HepG2 (cell line): Measurements from ENCODE around the gene PCBP4. TPM values are rescaled to one million over a fixed set of nuclear protein-coding genes. Genes with fewer than 3 reads are reported as not detected.

ENCODE experiments used
- ARID2 ChIP-seq: sonication (generic); formaldehyde crosslinking; IDR thresholded peaks from 2 replicates; pipeline ENCODE4 v1.8.1; 2022; ENCODE audit warnings: mild to moderate bottlenecking, missing genetic modification reagents, borderline replicate concordance
- CBX1 ChIP-seq: IDR thresholded peaks from one replicate; pipeline ENCODE4 v1.6.1; 2016; ENCODE audit warnings: antibody characterized with exemption, low read depth
- FOXA3 ChIP-seq: IDR thresholded peaks from 2 replicates; pipeline ENCODE4 v1.6.1; 2016; ENCODE audit warnings: missing genetic modification reagents, missing compliant biosample characterization
- FOXK2 ChIP-seq: fragments of 450-650 bp; IDR thresholded peaks from 2 replicates; pipeline ENCODE4 v1.6.1; 2016
- GLI4 ChIP-seq: sonication (generic); formaldehyde crosslinking; IDR thresholded peaks from 2 replicates; pipeline ENCODE4 v1.5.1; 2020; ENCODE audit warnings: missing genetic modification reagents, mild to moderate bottlenecking, moderate library complexity, borderline replicate concordance
- HNRNPLL ChIP-seq: fragments of 200-400 bp; formaldehyde crosslinking; IDR thresholded peaks from 2 replicates; pipeline ENCODE4 v1.6.1; 2017; ENCODE audit warnings: mild to moderate bottlenecking, low read depth, low read length; ENCODE audit not compliant: poor library complexity, severe bottlenecking
- PPARG ChIP-seq: conservative IDR thresholded peaks from 2 replicates; pipeline ENCODE4 v1.6.1; 2016; ENCODE audit warnings: missing biosample characterization, missing genetic modification reagents
- ZFP36L2 ChIP-seq: sonication (generic); formaldehyde crosslinking; IDR thresholded peaks from 2 replicates; pipeline ENCODE4 v1.4.0; 2020; ENCODE audit warnings: missing genetic modification reagents
- ZKSCAN5 ChIP-seq: sonication (generic); formaldehyde crosslinking; IDR thresholded peaks from 2 replicates; pipeline ENCODE4 v1.5.1; 2020; ENCODE audit warnings: mild to moderate bottlenecking, missing genetic modification reagents
- ZNF101 ChIP-seq: sonication (generic); formaldehyde crosslinking; IDR thresholded peaks from 2 replicates; pipeline ENCODE4 v1.4.0; 2020; ENCODE audit warnings: mild to moderate bottlenecking, low read depth, missing genetic modification reagents, borderline replicate concordance
- ZNF232 ChIP-seq: sonication (generic); formaldehyde crosslinking; IDR thresholded peaks from 2 replicates; pipeline ENCODE4 v1.4.0; 2020; ENCODE audit warnings: missing genetic modification reagents, borderline replicate concordance
- ZNF501 ChIP-seq: sonication (generic); formaldehyde crosslinking; IDR thresholded peaks from 2 replicates; pipeline ENCODE4 v1.5.1; 2020; ENCODE audit warnings: mild to moderate bottlenecking, moderate library complexity, missing genetic modification reagents
- ZNF615 ChIP-seq: sonication (generic); formaldehyde crosslinking; IDR thresholded peaks from 2 replicates; pipeline ENCODE4 v1.5.0; 2020; ENCODE audit warnings: mild to moderate bottlenecking, missing genetic modification reagents, borderline replicate concordance
- ZNF772 ChIP-seq: sonication (generic); formaldehyde crosslinking; IDR thresholded peaks from 2 replicates; pipeline ENCODE4 v1.5.0; 2020; ENCODE audit warnings: mild to moderate bottlenecking, missing genetic modification reagents
- ZNF891 ChIP-seq: sonication (generic); formaldehyde crosslinking; IDR thresholded peaks from 2 replicates; pipeline ENCODE4 v1.5.0; 2020; ENCODE audit warnings: mild to moderate bottlenecking, missing genetic modification reagents
- polyA plus RNA-seq, 8 experiments: library from polyadenylated mRNA; depleted of rRNA in 3 of 8; stranded (reverse) in 7 of 8; unstranded in 1 of 8; fragments of >200 nt; fragmentation: Illumina TruSeq in 4 of 8; extraction: Trizol in 4 of 8; gene quantifications; 2 replicates each; pipeline versions ENCODE4 v1.2.1 to v1.2.3, GENCODE V29; 2011 to 2016; ENCODE audit warnings: low read depth in 4 of 8, missing spikeins in 1 of 8, mixed read lengths in 1 of 8; ENCODE audit not compliant: insufficient read depth in 1 of 8
- total RNA-seq, 5 experiments: library from RNA; depleted of rRNA; stranded (reverse); fragments of >200 nt; fragmentation: Illumina TruSeq; extraction: Trizol; gene quantifications; 2 replicates each; pipeline ENCODE4 v1.2.3, GENCODE V29; 2016; ENCODE audit warnings: low read depth in 1 of 5
- TF ChIP-seq, protein P1 (sequence below): sonication (generic); formaldehyde crosslinking; IDR thresholded peaks from 2 replicates; pipeline ENCODE4 v1.5.0; 2020; ENCODE audit warnings: mild to moderate bottlenecking, missing genetic modification reagents, moderate library complexity
- TF ChIP-seq, protein P2 (sequence below): sonication (generic); formaldehyde crosslinking; IDR thresholded peaks from 2 replicates; pipeline ENCODE4 v1.5.0; 2020; ENCODE audit warnings: missing genetic modification reagents, mild to moderate bottlenecking, borderline replicate concordance
- TF ChIP-seq, protein P3 (sequence below): sonication (generic); formaldehyde crosslinking; IDR thresholded peaks from 2 replicates; pipeline ENCODE4 v1.8.0; 2022; ENCODE audit warnings: low read depth, missing genetic modification reagents
- TF ChIP-seq, protein P4 (sequence below): sonication (generic); formaldehyde crosslinking; IDR thresholded peaks from 2 replicates; pipeline ENCODE4 v1.5.0; 2020; ENCODE audit warnings: missing genetic modification reagents
- TF ChIP-seq, protein P5 (sequence below): sonication (generic); formaldehyde crosslinking; IDR thresholded peaks from 2 replicates; pipeline ENCODE4 v1.4.0; 2020; ENCODE audit warnings: missing genetic modification reagents
- TF ChIP-seq, protein P6 (sequence below): sonication (generic); formaldehyde crosslinking; IDR thresholded peaks from 2 replicates; pipeline ENCODE4 v1.5.0; 2020; ENCODE audit warnings: missing genetic modification reagents, mild to moderate bottlenecking, borderline replicate concordance
- TF ChIP-seq, protein P7 (sequence below): sonication (generic); formaldehyde crosslinking; IDR thresholded peaks from 2 replicates; pipeline ENCODE4 v1.5.1; 2020; ENCODE audit warnings: mild to moderate bottlenecking, moderate library complexity, missing genetic modification reagents

Gene PCBP4
- total and polyA plus RNA-seq, 2 of the 13 experiments (the other 11 are each of a cell fraction or from before 2014, with no cell fraction given), result 36.8 to 51.3 TPM

DNA sequence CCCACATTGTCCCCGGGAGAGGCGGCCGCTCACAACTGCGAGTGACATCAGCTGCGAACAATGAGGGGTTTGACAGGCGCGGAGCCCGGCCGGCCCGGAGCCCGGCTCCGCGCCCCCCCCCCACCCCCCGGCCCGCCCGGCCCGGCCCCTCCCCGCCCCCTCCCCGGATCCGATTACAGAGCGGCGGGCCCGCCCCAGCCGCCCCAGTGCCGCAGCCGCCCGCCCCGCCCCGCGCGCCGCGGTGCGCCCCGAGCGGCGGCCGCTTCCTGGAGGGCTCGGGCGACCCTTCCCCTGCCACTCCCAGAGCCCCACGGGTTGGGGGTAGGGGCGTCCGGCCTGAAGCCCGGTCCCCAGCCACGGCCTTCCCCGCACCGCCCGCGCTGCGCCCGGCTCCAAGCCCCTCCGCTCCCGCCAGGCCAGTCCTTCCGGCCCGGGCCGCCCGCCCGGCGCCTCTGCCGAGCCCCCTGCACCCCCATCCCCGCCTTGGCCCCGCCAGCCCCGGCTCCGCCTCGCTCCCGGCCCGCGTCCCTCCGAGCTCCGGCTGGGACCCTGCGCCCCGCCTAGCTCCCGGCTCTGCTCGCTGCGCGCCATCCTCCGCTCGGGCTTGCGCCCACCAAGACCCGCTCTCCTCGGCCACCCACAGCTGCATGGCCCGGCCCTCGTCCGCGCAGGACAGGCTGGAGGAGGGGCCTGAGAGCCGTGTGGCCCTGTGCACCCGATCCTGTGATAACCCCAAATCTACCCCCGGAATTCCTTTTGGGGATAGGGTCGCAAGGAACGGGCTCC, at the start of gene PCBP4 (continued):
- TF ChIP-seq, protein P1, sequence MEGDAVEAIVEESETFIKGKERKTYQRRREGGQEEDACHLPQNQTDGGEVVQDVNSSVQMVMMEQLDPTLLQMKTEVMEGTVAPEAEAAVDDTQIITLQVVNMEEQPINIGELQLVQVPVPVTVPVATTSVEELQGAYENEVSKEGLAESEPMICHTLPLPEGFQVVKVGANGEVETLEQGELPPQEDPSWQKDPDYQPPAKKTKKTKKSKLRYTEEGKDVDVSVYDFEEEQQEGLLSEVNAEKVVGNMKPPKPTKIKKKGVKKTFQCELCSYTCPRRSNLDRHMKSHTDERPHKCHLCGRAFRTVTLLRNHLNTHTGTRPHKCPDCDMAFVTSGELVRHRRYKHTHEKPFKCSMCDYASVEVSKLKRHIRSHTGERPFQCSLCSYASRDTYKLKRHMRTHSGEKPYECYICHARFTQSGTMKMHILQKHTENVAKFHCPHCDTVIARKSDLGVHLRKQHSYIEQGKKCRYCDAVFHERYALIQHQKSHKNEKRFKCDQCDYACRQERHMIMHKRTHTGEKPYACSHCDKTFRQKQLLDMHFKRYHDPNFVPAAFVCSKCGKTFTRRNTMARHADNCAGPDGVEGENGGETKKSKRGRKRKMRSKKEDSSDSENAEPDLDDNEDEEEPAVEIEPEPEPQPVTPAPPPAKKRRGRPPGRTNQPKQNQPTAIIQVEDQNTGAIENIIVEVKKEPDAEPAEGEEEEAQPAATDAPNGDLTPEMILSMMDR, result no peak
- TF ChIP-seq, protein P2, sequence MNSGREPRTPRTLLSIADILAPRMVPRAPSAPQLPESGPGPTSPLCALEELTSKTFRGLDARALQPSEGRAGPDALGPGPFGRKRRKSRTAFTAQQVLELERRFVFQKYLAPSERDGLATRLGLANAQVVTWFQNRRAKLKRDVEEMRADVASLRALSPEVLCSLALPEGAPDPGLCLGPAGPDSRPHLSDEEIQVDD, result no peak
- TF ChIP-seq ZFP36L2 (CRISPR knock-in tag) (no peak), ZNF772 (CRISPR knock-in tag) (no peak), FOXA3 (CRISPR knock-in tag) (no peak), PPARG (CRISPR knock-in tag) (no peak), ZNF615 (CRISPR knock-in tag) (no peak), FOXK2 (no peak), ZNF891 (CRISPR knock-in tag) (peak; percentile 75; the same call in 1 of the 2 replicates), ZNF232 (CRISPR knock-in tag) (no peak), ARID2 (CRISPR knock-in tag) (no peak), GLI4 (no peak), ZKSCAN5 (CRISPR knock-in tag) (no peak), ZNF101 (CRISPR knock-in tag) (no peak), HNRNPLL (peak; percentile 40), CBX1 (no peak), ZNF501 (no peak)
- TF ChIP-seq, protein P3, sequence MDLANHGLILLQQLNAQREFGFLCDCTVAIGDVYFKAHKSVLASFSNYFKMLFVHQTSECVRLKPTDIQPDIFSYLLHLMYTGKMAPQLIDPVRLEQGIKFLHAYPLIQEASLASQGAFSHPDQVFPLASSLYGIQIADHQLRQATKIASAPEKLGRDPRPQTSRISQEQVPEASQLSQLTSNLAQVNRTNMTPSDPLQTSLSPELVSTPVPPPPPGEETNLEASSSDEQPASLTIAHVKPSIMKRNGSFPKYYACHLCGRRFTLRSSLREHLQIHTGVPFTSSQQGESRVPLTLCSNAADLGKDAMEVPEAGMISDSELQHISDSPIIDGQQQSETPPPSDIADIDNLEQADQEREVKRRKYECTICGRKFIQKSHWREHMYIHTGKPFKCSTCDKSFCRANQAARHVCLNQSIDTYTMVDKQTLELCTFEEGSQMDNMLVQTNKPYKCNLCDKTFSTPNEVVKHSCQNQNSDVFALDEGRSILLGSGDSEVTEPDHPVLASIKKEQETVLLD (CRISPR knock-in tag), result peak; percentile 49; the same call in 1 of the 2 replicates
- TF ChIP-seq, protein P4, sequence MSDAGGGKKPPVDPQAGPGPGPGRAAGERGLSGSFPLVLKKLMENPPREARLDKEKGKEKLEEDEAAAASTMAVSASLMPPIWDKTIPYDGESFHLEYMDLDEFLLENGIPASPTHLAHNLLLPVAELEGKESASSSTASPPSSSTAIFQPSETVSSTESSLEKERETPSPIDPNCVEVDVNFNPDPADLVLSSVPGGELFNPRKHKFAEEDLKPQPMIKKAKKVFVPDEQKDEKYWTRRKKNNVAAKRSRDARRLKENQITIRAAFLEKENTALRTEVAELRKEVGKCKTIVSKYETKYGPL (CRISPR knock-in tag), result no peak
- TF ChIP-seq, protein P5, sequence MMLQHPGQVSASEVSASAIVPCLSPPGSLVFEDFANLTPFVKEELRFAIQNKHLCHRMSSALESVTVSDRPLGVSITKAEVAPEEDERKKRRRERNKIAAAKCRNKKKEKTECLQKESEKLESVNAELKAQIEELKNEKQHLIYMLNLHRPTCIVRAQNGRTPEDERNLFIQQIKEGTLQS, result 0 out of 2 replicates have a peak, but pooled peaks have one; percentile 9
- TF ChIP-seq, protein P6, sequence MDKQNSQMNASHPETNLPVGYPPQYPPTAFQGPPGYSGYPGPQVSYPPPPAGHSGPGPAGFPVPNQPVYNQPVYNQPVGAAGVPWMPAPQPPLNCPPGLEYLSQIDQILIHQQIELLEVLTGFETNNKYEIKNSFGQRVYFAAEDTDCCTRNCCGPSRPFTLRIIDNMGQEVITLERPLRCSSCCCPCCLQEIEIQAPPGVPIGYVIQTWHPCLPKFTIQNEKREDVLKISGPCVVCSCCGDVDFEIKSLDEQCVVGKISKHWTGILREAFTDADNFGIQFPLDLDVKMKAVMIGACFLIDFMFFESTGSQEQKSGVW (CRISPR knock-in tag), result no peak
- TF ChIP-seq, protein P7, sequence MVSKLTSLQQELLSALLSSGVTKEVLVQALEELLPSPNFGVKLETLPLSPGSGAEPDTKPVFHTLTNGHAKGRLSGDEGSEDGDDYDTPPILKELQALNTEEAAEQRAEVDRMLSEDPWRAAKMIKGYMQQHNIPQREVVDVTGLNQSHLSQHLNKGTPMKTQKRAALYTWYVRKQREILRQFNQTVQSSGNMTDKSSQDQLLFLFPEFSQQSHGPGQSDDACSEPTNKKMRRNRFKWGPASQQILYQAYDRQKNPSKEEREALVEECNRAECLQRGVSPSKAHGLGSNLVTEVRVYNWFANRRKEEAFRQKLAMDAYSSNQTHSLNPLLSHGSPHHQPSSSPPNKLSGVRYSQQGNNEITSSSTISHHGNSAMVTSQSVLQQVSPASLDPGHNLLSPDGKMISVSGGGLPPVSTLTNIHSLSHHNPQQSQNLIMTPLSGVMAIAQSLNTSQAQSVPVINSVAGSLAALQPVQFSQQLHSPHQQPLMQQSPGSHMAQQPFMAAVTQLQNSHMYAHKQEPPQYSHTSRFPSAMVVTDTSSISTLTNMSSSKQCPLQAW (CRISPR knock-in tag), result no peak
